PFSK-1 (cell line): Measurements from ENCODE around the gene GALR2.

Source experiments
- FOXP2 ChIP-seq: optimal IDR thresholded peaks from 2 replicates; pipeline ENCODE3; 2011; ENCODE audit warnings: borderline replicate concordance, control low read depth, inconsistent platforms; ENCODE audit not compliant: insufficient read depth; ENCODE audit errors: extremely low read length, extremely low read depth
- POLR2AphosphoS5 ChIP-seq: IDR thresholded peaks from 2 replicates; pipeline ENCODE4 v1.6.1; 2012; ENCODE audit warnings: low read depth, mild to moderate bottlenecking, control low read depth, low read length, moderate library complexity
- SIN3A ChIP-seq: IDR thresholded peaks from 2 replicates; pipeline ENCODE4 v1.6.1; 2012; ENCODE audit warnings: mild to moderate bottlenecking, low read length, moderate library complexity, borderline replicate concordance; ENCODE audit not compliant: insufficient read depth
- TAF1 ChIP-seq: IDR thresholded peaks from 2 replicates; pipeline ENCODE4 v1.6.1; 2012; ENCODE audit warnings: low read length, control low read depth, borderline replicate concordance; ENCODE audit not compliant: insufficient read depth
- TF ChIP-seq, protein P1 (sequence below), 2 experiments: IDR thresholded peaks; 2 replicates each; pipeline versions ENCODE4 v1.6.1 to v1.8.0; 2011 to 2012; ENCODE audit warnings: low read depth in 2 of 2, low read length in 2 of 2, control low read depth in 1 of 2, inconsistent platforms in 1 of 2, mild to moderate bottlenecking in 1 of 2, moderate library complexity in 1 of 2; ENCODE audit not compliant: insufficient read depth in 1 of 2

DNA sequence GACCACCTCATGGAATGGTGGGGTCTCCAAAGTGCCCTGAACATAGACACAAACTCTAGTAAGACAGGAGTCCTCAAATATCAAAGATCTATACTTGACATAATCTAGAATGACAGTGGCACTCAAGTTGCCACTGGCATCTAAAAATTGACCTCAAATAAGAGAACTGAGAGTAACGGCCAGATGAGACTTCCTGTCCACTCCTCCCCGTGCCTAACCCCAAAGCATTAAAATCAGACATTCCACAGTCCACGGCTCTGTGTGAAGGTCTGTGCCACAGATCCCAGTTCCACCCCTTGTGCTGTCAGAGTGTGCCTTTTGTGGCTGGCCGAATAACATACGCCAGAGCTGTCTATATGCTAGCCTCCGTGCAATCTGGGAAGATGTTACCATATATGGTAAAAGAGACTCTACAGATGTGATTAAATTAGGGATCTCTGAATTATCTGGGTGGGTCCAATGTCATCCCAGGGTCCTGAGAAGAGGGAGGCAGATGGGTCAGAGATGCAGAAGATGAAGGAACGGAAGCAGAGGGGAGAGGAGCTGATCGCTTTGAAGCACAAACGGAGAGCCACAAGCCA, 26.5 kb upstream of the GALR2 start:
- no peak for TF ChIP-seq SIN3A
- no peak for TF ChIP-seq POLR2AphosphoS5
- TF ChIP-seq, protein P1, sequence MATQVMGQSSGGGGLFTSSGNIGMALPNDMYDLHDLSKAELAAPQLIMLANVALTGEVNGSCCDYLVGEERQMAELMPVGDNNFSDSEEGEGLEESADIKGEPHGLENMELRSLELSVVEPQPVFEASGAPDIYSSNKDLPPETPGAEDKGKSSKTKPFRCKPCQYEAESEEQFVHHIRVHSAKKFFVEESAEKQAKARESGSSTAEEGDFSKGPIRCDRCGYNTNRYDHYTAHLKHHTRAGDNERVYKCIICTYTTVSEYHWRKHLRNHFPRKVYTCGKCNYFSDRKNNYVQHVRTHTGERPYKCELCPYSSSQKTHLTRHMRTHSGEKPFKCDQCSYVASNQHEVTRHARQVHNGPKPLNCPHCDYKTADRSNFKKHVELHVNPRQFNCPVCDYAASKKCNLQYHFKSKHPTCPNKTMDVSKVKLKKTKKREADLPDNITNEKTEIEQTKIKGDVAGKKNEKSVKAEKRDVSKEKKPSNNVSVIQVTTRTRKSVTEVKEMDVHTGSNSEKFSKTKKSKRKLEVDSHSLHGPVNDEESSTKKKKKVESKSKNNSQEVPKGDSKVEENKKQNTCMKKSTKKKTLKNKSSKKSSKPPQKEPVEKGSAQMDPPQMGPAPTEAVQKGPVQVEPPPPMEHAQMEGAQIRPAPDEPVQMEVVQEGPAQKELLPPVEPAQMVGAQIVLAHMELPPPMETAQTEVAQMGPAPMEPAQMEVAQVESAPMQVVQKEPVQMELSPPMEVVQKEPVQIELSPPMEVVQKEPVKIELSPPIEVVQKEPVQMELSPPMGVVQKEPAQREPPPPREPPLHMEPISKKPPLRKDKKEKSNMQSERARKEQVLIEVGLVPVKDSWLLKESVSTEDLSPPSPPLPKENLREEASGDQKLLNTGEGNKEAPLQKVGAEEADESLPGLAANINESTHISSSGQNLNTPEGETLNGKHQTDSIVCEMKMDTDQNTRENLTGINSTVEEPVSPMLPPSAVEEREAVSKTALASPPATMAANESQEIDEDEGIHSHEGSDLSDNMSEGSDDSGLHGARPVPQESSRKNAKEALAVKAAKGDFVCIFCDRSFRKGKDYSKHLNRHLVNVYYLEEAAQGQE (IDR thresholded peaks at IDR 0.05; ENCODE audit: insufficient read depth in 1 of 2, low read depth in 2 of 2, low read length in 2 of 2): no peak
- no peak for TF ChIP-seq TAF1
- no peak for TF ChIP-seq FOXP2
